Measurements from ENCODE around the gene GPR176. TPM values are rescaled to one million over a fixed set of nuclear protein-coding genes. Genes with fewer than 3 reads are reported as not detected.

Gene GPR176
- total RNA-seq, 1 donor: 120 TPM

DNA sequence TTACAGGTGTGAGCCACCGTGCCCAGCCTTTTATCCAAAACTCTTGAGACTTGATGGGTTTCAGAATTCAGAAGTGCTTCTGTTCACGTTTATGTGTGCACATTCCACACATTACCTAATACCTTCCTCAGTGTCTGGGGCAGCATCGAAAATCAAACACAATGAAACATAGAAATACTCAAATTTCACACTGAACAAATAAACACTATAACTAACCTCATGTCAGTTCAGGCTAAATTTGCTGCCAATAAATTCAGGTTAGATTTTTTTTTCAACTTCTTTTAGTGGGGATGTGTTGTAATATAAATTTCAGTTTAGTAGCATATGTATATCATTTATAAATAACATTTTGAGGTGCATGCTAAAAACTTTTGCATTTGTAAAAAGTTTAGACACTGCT lies 16.6 kb upstream of the GPR176 start:
- H3K4me3 ChIP-seq (ENCODE audit: low read depth, low read length): no peak overlapping the region
- TF ChIP-seq, protein P1, sequence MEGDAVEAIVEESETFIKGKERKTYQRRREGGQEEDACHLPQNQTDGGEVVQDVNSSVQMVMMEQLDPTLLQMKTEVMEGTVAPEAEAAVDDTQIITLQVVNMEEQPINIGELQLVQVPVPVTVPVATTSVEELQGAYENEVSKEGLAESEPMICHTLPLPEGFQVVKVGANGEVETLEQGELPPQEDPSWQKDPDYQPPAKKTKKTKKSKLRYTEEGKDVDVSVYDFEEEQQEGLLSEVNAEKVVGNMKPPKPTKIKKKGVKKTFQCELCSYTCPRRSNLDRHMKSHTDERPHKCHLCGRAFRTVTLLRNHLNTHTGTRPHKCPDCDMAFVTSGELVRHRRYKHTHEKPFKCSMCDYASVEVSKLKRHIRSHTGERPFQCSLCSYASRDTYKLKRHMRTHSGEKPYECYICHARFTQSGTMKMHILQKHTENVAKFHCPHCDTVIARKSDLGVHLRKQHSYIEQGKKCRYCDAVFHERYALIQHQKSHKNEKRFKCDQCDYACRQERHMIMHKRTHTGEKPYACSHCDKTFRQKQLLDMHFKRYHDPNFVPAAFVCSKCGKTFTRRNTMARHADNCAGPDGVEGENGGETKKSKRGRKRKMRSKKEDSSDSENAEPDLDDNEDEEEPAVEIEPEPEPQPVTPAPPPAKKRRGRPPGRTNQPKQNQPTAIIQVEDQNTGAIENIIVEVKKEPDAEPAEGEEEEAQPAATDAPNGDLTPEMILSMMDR (IDR thresholded peaks at IDR 0.05; ENCODE audit: insufficient read depth, low read depth, low read length): no peak
- DNase-seq (ENCODE audit: low read depth): no peak

DNA sequence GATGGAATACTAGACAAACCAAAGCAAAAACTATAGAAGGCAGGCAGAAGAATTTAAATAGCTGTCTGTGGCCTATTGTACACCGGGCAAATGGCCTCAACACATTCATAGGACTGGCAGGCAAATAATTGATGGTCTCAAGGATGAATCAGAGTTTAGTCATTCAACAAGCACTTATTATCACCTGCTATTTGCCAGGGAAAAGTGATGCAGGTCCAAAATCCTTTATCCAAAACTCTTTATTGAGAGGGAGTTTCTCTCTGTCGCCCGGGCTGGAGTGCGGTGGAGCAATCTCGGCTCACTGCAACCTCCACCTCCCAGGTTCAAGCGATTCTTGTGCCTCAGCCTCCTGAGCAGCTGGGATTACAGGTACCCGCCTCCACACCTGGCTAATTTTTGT lies 16.1 kb upstream of the GPR176 start:
- no peak for DNase-seq (ENCODE audit: low read depth)
- no peak overlapping the region for H3K4me3 ChIP-seq (ENCODE audit: low read depth, low read length)
- TF ChIP-seq, protein P1 (IDR thresholded peaks at IDR 0.05; ENCODE audit: insufficient read depth, low read depth, low read length): no peak

DNA sequence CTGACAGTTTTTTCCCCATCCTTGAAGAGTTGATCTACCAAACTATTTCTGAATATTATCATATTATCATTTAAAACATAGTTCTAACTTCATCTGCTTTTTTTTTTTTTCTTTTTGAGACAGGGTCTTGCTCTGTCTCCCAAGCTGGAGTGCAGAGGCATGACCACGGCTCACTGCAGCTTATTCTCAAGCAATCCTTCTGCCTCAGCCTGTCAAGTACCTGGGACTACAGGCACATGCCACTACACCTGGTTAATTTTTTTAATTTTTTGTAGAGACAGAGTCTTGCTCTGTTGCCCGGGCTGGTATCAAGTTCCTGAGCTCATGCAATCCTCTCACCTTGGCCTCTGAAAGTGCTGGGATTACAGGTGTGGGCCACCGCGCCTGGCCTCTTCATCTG lies 15.2 kb upstream of the GPR176 start:
- TF ChIP-seq, protein P1 (IDR thresholded peaks at IDR 0.05; ENCODE audit: insufficient read depth, low read depth, low read length): no peak
- H3K4me3 ChIP-seq (ENCODE audit: low read depth, low read length): peak overlapping the region; percentile 86

DNA sequence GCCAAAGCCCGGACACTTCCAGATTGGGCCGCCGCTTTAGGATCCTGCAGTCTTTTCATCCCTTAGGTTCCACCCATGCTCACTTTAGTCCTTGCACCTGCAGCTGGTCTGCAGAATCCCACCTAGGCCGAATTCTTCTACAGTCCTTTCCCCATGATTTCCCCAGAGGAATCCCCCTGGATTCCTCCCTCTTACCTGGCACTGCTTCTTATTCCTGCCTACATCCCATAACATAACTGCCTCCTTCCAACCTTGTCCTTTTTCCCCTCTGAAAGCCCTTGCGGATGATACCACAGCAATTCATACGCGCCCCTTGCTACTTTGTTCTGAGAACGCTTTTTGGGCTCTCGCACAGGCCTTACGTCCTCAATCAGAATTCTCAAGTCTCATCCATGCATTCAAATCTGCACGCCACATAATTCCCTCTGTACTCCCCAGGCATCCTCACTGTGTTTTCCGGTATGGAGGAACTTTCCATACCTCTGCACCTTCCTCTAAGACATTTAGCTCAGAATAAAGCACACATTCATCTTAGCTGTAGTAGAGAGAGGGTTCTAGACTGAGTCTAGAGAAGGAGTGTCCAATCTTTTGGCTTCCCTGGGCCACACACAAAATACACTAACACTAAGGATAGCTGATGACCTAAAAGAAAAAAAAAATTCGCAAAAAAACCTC lies 14.5 kb upstream of the GPR176 start:
- TF ChIP-seq, protein P1 (IDR thresholded peaks at IDR 0.05; ENCODE audit: insufficient read depth, low read depth, low read length): no peak
- DNase-seq (ENCODE audit: low read depth): peak; percentile 48
- H3K4me3 ChIP-seq (ENCODE audit: low read depth, low read length): peak overlapping the region; percentile 86

More for the DNA sequence above, 15.2 kb upstream of the GPR176 start:
- no peak for DNase-seq (ENCODE audit: low read depth)

DNA sequence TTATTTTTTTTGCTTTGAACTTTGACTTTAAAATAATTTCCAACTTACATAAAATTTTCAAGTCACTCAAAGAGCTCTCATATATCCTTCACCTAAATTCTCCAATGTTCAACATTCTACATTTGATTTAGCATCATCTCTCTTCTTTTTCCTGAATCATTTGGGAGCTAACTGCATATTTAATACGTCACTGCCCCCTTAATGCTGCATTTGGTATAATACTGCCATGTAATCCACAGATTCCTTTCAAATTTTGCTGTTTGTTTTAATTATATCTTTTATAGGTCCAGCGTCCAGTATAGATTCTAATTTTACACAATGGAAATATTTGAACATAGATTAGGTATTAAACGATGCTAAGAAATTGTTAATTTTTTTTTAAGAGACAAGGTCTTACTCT lies 11.5 kb upstream of the GPR176 start:
- H3K4me3 ChIP-seq (ENCODE audit: low read depth, low read length): no peak overlapping the region
- DNase-seq (ENCODE audit: low read depth): no peak
- TF ChIP-seq, protein P1 (IDR thresholded peaks at IDR 0.05; ENCODE audit: insufficient read depth, low read depth, low read length): peak; percentile 26

DNA sequence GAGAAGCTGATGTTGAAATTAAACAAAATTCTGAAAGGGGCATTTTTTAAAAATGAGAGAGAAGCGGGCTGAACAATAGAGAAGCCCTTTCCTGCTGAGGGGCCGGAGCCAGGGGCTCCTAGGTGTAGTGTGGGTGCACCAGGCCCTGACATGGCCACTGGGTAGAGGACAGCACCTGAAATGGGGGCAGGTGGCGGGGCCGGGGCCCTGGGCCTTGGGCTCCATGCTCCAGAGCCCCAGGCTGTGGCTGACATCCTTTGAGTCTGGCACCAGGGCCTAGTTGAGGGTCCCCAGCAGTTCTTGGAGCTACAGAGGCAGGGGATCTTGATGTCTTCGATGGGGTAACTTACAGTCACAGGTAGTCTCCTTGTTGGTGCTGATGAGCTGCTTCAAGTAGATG lies 6.5 kb upstream of the GPR176 start:
- H3K4me3 ChIP-seq (ENCODE audit: low read depth, low read length): no peak overlapping the region
- TF ChIP-seq, protein P1 (IDR thresholded peaks at IDR 0.05; ENCODE audit: insufficient read depth, low read depth, low read length): no peak
- no peak for DNase-seq (ENCODE audit: low read depth)

All from fibroblast of villous mesenchyme (primary cell).